Measurements from ENCODE around the gene PADI1.
A peak's percentile ranks its signal among the peaks of the same experiment; 100 is the strongest.

PADI1 gene

GRCh38 chr1:17196496-17197185, 8.3 kb upstream of the PADI1 start:
- DNase-seq (ENCODE audit: low read depth) = no peak

- no peak for DNase-seq (ENCODE audit: low read depth)
Measured at GRCh38 chr1:17197696-17198095, 7.2 kb upstream of the PADI1 start.

DNA sequence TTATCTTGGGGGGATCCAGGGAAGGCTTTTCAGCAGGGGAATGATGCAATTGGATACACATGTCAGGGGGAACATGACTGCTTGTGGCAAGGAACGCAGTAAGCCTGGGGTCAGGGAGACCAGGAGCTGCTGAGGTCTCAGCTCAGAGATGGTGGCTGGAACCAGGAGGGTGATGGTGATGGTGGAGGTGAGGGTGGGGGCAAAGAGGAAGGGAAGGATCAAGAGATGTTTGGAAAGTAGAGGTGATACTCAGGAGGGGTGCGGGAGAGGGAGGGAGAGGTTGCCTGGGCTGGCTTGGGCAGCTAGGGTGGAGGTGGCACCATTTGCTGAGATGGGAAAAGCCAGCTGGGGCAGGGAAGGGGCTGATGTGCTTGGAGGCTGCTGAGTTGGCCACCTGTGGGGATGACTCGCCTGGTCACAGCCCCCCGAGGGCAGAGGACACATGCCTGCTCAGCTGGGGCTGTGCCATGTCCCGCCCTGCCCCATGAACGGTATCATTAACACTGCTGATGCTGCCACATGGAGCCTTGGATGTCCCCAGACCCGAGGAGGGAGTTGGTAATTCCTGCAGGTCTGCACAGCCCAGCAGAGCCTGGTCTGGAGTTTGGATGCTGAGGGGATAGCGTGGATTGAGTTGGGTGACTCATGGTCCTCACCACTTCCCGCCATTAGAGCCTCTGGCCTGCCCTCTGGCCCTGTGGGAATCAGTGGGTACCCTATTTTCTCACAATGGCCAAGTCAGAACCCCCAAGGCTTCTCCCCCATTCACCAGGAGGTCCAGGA, 6.3 kb upstream of the PADI1 start:
- DNase-seq (ENCODE audit: low read depth) = no peak

DNA sequence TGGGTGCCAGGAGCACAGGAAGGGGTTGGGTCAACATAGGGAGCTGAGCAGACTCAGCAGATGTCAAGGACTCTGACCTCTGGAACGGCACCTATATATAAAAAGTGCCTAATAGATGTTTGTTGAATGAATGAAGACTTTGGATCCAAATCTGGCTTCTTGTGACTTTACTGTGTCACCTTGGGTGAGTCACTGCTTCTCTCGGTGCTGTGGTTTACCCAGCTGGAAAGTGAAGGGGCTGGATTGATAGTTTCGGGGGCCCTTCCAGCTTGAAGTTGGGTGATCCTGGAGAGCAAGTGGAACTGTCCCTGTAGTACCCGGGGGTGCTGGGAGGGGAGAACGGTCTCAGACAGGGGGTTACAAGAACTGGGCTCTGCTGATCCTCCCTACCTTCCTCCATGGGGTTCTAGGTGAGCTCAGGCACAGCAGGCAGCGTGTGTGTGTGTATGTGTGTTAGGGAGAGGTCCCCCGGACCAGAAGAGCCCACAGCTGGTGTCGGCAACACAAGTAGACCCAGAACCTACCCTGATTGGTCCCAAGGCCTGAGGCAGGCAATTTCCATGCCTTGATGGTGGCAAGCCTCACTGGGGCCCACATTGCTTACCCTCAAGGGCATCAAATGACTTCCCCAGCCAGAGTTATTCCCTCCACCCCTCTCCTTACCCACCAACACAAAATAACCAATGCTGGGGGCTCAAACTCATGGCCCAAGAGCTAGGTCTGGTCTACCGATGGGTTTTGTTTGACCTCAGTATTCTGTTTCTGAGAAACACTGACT, 5.5 kb upstream of the PADI1 start:
- no peak for DNase-seq (ENCODE audit: low read depth)

- DNase-seq (ENCODE audit: low read depth) = no peak
Measured at GRCh38 chr1:17200246-17200645, 4.7 kb upstream of the PADI1 start.

GRCh38 chr1:17200756-17201155, 4.2 kb upstream of the PADI1 start:
- DNase-seq (ENCODE audit: low read depth) = no peak

DNA sequence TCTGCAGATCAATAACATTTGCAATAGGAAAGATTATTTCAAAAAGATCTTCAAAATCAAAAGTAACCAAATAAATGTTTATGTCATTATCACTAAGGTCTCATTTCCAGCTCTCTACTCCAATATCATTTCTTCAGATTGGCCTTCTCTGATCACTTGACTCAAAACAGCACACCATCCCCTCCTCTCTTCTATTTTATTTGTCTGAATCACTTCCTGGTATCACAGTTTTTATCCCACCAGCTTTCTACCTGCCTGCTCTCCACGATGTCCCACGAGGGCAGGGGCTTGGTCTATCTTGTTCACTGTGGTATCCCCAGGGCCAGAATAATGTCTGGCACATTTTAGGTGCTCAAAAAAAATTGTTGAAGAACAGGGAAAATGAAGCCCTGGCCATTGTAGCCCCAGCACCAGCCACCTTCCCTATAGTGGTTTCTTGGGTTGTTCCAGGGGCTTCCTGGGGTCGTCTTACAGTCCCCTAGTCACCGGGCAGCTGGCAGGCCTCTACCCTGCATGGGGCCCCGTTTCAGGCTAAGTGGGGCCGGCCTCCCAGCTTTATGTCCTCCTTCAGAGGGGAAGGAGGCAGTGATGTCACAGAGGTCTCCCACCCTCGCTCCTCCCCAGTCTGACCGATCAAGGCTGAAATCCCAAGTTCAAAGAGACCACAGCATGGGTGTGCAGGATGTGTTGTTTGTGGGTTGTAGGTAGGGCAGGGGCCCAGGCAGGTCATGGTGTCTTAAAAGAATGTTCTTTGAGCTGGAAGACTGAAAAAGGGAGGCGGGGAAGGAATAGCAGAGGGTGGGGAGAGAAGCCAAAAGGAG, 3.5 kb upstream of the PADI1 start:
- DNase-seq (ENCODE audit: low read depth) = no peak

GRCh38 chr1:17205652-17206051, 724 bp downstream of the PADI1 start:
- no peak for DNase-seq (ENCODE audit: low read depth)

GRCh38 chr1:17206196-17206595, 1.3 kb downstream of the PADI1 start:
- no peak for DNase-seq (ENCODE audit: low read depth)

- no peak for DNase-seq (ENCODE audit: low read depth)
Measured at GRCh38 chr1:17207046-17207445, 2.1 kb downstream of the PADI1 start.

- no peak for DNase-seq (ENCODE audit: low read depth)
Measured at GRCh38 chr1:17207540-17207939, 2.6 kb downstream of the PADI1 start.

GRCh38 chr1:17207966-17208418, 3.1 kb downstream of the PADI1 start:
- DNase-seq (ENCODE audit: low read depth) = peak; percentile 75

GRCh38 chr1:17208546-17208945, 3.6 kb downstream of the PADI1 start:
- no peak for DNase-seq (ENCODE audit: low read depth)

GRCh38 chr1:17209430-17209829, 4.5 kb downstream of the PADI1 start:
- no peak for DNase-seq (ENCODE audit: low read depth)

- DNase-seq (ENCODE audit: low read depth) = no peak
Measured at GRCh38 chr1:17210176-17210575, 5.2 kb downstream of the PADI1 start.

DNA sequence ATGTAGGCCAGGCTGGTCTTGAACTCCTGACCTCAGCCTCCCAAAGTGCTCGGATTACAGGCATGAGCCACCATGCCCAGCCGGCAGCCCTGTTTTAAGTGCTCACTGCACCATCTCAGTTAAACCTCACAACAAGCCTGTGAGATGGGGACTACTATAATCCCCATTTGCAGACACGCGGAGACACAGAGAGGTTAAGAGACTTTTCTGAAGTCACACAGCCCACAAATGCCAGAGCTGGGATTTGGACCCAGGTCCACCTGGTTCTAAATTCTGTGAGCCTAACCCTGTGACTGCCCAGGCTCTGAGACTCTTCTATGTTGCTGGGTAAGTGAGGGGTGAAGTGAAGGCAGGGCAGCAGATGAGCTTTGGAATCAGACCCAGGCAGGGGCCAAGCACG, 6.4 kb downstream of the PADI1 start:
- no peak for DNase-seq (ENCODE audit: low read depth)

DNA sequence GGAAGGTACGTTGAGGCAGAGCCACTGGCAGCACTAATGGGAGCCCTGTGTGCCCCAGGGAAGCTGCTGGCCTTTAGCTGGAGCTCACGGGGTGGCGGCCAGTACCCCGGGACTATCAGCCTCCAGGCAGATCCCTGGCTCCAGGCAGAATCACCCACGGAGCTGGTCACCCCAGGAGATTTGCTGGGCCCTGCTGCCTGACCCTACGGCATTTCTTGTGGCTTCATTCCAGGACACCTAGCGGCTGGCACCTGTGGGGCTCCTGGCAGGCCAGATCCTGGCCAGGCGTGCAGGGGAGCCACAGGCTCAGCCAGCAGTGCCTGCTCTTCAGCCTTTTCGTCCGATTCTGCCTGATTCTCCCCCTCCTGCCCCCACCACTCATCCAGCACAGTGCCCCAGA, 7.1 kb downstream of the PADI1 start:
- DNase-seq (ENCODE audit: low read depth) = no peak

- no peak for DNase-seq (ENCODE audit: low read depth)
Measured at GRCh38 chr1:17212487-17213121, 7.7 kb downstream of the PADI1 start.

GRCh38 chr1:17213148-17213781, 8.3 kb downstream of the PADI1 start:
- DNase-seq (ENCODE audit: low read depth) = no peak

GRCh38 chr1:17213782-17214148, 8.8 kb downstream of the PADI1 start:
- DNase-seq (ENCODE audit: low read depth) = no peak

All from HS-5 (cell line).